Sigmoid colon (tissue), 4 donors: ENCODE measurements around the gene DSCAML1.

Experiments
- POLR2A ChIP-seq, 2 donors: fragments of 450-650 bp; IDR thresholded peaks; one replicate each; pipeline ENCODE4 v1.6.1; 2016; ENCODE audit warnings: antibody characterized with exemption in 2 of 2, mild to moderate bottlenecking in 2 of 2, moderate library complexity in 2 of 2
- POLR2AphosphoS5 ChIP-seq, 4 donors: sonication (generic); formaldehyde crosslinking; IDR thresholded peaks; one replicate each; pipeline ENCODE4 v1.6.1; 2017; ENCODE audit warnings: antibody characterized with exemption in 4 of 4
- TF ChIP-seq, protein P1 (sequence below), 4 experiments: fragments of 450-650 bp in 3 of 4; fragments of 200-600 bp in 1 of 4; IDR thresholded peaks; one replicate each; pipeline ENCODE4 v1.5.1; 2016 to 2019; ENCODE audit warnings: antibody characterized with exemption in 4 of 4, mild to moderate bottlenecking in 3 of 4, moderate library complexity in 2 of 4

DNA sequence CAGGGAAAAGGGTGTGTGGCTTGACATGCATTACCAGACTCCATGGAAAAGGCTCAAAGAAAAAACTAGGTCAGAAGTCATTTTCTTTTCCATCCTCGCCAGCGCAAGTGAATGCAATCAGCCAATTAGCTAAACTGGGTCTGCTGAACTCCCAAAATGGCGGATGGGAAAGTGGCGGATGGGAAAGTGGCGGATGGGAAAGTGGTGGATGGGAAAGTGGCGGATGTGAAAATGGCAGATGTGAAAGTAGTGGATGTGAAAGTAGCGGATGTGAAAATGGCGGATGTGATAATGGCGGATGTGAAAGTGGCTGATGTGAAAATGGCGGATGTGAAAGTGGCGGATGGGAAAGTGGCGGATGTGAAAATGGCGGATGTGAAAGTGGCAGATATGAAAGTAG lies 311.0 kb downstream of the DSCAML1 start:
- TF ChIP-seq, protein P1, sequence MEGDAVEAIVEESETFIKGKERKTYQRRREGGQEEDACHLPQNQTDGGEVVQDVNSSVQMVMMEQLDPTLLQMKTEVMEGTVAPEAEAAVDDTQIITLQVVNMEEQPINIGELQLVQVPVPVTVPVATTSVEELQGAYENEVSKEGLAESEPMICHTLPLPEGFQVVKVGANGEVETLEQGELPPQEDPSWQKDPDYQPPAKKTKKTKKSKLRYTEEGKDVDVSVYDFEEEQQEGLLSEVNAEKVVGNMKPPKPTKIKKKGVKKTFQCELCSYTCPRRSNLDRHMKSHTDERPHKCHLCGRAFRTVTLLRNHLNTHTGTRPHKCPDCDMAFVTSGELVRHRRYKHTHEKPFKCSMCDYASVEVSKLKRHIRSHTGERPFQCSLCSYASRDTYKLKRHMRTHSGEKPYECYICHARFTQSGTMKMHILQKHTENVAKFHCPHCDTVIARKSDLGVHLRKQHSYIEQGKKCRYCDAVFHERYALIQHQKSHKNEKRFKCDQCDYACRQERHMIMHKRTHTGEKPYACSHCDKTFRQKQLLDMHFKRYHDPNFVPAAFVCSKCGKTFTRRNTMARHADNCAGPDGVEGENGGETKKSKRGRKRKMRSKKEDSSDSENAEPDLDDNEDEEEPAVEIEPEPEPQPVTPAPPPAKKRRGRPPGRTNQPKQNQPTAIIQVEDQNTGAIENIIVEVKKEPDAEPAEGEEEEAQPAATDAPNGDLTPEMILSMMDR (IDR thresholded peaks at IDR 0.05): no peak
- TF ChIP-seq POLR2AphosphoS5 (IDR thresholded peaks at IDR 0.05) (no peak), POLR2A (IDR thresholded peaks at IDR 0.05) (no peak)
